GM10266 (cell line): Measurements from ENCODE around the gene RHBDD1.

Source experiments
- DNase-seq: peaks from one replicate; pipeline ENCODE4 v3.0.0; 2012; ENCODE audit errors: extremely low spot score
- CTCF ChIP-seq: IDR thresholded peaks from 2 replicates; pipeline ENCODE4 v1.5.1; 2012; ENCODE audit warnings: mild to moderate bottlenecking, low read depth; ENCODE audit not compliant: control insufficient read depth, insufficient read depth; ENCODE audit errors: missing control alignments

The RHBDD1 gene

GRCh38 chr2:226862623-226863022 is 26.8 kb downstream of the RHBDD1 start:
- no peak for TF ChIP-seq CTCF
- DNase-seq, result no peak

GRCh38 chr2:226865273-226865672 is 29.4 kb downstream of the RHBDD1 start:
- no peak for DNase-seq
- no peak for TF ChIP-seq CTCF

DNA sequence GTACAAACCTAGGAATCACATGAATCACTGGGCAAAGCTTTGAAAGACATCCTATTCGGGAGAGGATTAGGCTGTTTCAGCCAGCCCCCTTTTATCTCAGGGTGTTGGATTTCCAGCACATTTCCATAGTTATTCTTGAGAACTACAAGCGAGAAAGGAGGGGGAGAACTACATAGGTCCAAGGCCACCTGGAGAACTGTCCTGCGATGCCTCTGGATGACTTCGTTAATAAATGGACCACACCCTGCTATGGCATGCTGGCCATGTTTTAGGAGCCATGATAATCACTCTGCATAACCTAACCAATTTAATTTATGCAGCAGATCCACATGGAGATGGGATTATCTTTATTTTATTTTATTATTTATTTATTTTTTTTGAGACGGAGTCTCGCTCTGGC is 29.9 kb downstream of the RHBDD1 start:
- no peak for DNase-seq
- TF ChIP-seq CTCF, result no peak

GRCh38 chr2:226868331-226869162 is 32.7 kb downstream of the RHBDD1 start:
- no peak for TF ChIP-seq CTCF
- no peak for DNase-seq

GRCh38 chr2:226869371-226869770 is 33.5 kb downstream of the RHBDD1 start:
- DNase-seq, result no peak
- no peak for TF ChIP-seq CTCF

- no peak for TF ChIP-seq CTCF
- DNase-seq, result no peak
Observed at GRCh38 chr2:226873051-226873620, 37.3 kb downstream of the RHBDD1 start.

DNA sequence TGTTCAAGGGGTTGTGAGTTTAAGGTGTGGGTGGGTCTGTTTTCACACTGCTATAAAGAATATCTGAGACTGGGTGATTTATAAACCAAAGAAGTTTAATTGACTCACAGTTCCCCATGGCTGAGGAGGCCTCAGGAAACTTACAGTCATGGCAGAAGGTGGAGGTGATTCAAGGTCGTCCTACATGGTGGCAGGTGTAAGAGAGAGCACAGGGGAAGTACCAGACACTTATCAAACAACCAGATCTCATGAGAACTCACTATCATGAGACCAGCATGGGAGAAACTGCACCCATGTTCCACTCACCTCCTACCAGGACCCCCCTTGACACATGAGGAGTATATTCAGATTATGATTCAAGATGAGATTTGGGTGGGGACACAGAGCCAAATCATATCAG is 38.0 kb downstream of the RHBDD1 start:
- no peak for DNase-seq
- TF ChIP-seq CTCF, result no peak
